Choroid plexus epithelial cell (primary cell): Measurements from ENCODE around the gene MIB1.

ENCODE experiments used
- DNase-seq: peaks from one replicate; pipeline ENCODE4 v3.0.0-alpha.2; 2010; ENCODE audit warnings: low read depth
- H3K4me3 ChIP-seq: 2 replicates; pipeline ENCODE4 v1.5.1; 2011; ENCODE audit warnings: low read depth, mild to moderate bottlenecking, control low read depth, low read length, moderate library complexity
- CTCF ChIP-seq: conservative IDR thresholded peaks from 2 replicates; pipeline ENCODE4 v1.5.1; 2011; ENCODE audit warnings: low read depth, mild to moderate bottlenecking, control low read depth, inconsistent platforms, low read length, moderate library complexity

MIB1 gene

GRCh38 chr18:21760321-21760720, 19.7 kb downstream of the MIB1 start:
- no peak overlapping the region for H3K4me3 ChIP-seq
- peak; percentile 34 for DNase-seq
- TF ChIP-seq CTCF, result no peak

GRCh38 chr18:21761471-21762115, 21.0 kb downstream of the MIB1 start:
- no peak for DNase-seq
- no peak for TF ChIP-seq CTCF
- H3K4me3 ChIP-seq, result no peak overlapping the region

GRCh38 chr18:21762181-21762772, 21.7 kb downstream of the MIB1 start:
- no peak overlapping the region for H3K4me3 ChIP-seq
- no peak for TF ChIP-seq CTCF

GRCh38 chr18:21763846-21764646, 23.5 kb downstream of the MIB1 start:
- no peak for DNase-seq
- H3K4me3 ChIP-seq, result no peak overlapping the region
- no peak for TF ChIP-seq CTCF

More at GRCh38 chr18:21762181-21762772, 21.7 kb downstream of the MIB1 start:
- DNase-seq, result no peak

- no peak for TF ChIP-seq CTCF
- no peak overlapping the region for H3K4me3 ChIP-seq
- DNase-seq, result no peak
Measured at GRCh38 chr18:21769206-21769605, 28.6 kb downstream of the MIB1 start.

- no peak overlapping the region for H3K4me3 ChIP-seq
- TF ChIP-seq CTCF, result no peak
- DNase-seq, result no peak
Measured at GRCh38 chr18:21774722-21775121, 34.1 kb downstream of the MIB1 start.

GRCh38 chr18:21777814-21778213, 37.2 kb downstream of the MIB1 start:
- peak; percentile 29 for DNase-seq
- TF ChIP-seq CTCF, result no peak
- H3K4me3 ChIP-seq, result no peak overlapping the region
